ELR (cell line): ENCODE data around the gene UNC45B.
"Not testable (repeated sequence)": the region's sequence is repeated elsewhere in the genome, so short reads cannot be mapped to it uniquely, and the experiment has no call there.

Experiments used
- DNase-seq: peaks from one replicate; pipeline ENCODE4 v3.0.0-alpha.2; 2015; ENCODE audit warnings: low read depth

UNC45B gene

DNA sequence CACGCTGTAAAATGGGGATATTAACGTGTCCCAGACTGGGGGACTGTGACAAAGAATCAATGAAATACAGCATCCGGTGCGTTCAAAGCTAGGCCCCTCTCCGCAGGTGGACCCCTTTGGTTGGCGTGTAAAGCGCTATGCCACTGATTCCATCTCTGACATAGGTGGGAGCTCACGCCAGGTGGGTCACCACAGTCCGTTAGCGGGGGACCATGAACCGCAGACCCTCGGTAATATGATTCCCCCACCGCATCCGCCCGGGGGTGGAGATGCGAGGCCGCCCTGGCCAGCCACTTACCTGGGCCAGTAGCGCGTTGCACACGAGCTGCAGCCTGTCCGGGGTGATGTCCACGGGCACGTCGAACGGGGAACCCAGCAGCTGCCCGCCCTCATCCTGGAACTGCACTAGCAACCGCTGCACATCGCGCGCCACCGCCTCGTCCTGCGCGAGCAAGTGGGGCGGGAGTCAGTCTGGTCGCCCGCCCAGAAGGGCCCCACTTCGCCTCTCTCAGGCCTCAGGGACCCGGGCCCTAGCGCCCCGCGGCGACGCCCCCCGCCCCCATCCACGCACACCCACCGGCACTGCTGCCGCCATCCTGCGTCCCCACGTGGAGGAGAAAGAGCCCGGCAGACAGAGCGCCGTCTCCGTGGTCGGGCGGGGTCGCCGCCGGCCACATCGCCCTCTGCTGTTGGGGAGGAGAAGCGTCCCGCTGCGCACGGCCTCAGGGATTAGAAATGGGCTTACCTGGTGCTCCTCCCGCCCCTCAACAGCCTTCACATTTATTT, 5.7 kb upstream of the UNC45B start, which contains the start of gene NLE1:
Gene NLE1, minus strand, starts transcription at position 623 of the 786 bp plus-strand sequence. Its CDS starts 28 bp downstream, at position 595.
- DNase-seq, result peak; percentile 84

GRCh38 chr17:35142467-35142796, 5.2 kb upstream of the UNC45B start:
- no peak for DNase-seq

GRCh38 chr17:35144840-35145239, 2.8 kb upstream of the UNC45B start:
- DNase-seq, result no peak

- DNase-seq, result no peak
These were observed 1.3 kb upstream of the UNC45B start for GRCh38 chr17:35146214-35146833.

- DNase-seq, result no peak
These were observed 527 bp downstream of the UNC45B start for GRCh38 chr17:35148144-35148543.

DNA sequence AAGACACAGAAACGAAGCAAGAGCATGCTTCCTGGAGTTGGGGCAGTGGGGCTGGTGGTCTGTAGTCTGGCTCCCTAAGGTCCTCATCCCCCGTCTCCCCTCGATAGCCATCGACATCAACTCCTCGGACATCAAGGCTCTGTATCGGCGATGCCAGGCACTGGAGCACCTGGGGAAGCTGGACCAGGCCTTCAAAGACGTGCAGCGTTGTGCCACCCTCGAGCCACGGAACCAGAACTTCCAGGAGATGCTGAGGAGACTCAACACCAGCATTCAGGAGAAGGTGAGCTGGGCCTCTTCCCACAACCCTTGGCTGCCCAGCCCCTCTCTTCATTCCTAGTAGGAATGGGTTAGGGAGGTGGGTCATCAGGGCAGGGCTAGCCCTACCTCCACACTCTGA, 2.3 kb downstream of the UNC45B start:
- no peak for DNase-seq

GRCh38 chr17:35151080-35151479, 3.5 kb downstream of the UNC45B start:
- DNase-seq, result not testable (repeated sequence)

DNA sequence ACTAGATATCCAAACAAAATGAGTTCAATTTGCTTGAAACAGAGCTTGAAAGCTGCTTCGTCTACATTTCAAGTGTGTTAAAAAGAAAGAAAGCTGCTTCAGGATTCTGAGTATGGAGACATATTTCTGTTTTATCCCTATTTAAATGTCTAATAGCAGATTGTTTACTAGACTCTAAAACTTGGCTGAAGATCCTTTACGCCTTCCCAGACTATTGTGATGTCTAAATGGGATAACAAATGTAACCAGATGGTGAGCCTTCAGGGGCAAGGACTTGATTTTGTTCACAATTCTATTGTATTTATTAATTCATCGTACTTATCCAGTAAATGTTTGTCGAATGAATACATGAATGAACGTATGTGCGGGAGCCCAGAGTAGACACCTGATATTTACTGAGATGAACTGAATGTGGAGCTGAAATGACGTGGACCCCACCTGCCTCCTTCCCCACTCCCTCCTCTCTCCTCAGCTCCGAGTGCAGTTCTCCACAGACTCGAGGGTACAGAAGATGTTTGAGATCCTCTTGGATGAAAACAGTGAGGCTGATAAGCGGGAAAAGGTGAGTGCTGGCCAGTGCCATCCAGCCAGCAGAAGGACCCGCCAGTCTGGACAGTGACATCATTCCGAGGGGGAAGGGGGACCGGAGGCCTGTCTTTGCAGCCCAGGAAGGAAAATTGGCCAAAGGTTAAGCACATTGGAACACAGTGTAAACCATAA, 5.0 kb downstream of the UNC45B start:
- no peak for DNase-seq

GRCh38 chr17:35154196-35155165, 6.9 kb downstream of the UNC45B start:
- no peak for DNase-seq

- DNase-seq, result no peak
These were observed 7.6 kb downstream of the UNC45B start for GRCh38 chr17:35155246-35155645.

DNA sequence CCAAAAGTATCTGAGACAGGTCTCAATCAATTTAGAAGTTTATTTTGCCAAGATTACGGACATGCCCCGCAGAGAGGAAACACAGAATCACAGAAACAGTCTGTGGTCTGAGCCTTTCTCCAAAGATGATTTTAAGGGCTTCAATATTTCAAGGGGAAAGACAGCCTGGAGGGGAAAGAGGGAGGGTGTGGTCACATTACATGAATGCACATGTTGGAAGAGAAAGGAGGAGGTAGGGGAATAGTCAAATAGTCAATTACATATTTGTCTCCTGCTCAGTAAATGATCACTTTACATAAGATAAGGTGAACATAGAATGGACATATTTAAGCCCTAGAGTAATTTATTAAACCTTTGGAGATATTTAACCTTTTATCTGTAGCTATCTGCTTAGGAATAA, 12.3 kb downstream of the UNC45B start:
- no peak for DNase-seq

DNA sequence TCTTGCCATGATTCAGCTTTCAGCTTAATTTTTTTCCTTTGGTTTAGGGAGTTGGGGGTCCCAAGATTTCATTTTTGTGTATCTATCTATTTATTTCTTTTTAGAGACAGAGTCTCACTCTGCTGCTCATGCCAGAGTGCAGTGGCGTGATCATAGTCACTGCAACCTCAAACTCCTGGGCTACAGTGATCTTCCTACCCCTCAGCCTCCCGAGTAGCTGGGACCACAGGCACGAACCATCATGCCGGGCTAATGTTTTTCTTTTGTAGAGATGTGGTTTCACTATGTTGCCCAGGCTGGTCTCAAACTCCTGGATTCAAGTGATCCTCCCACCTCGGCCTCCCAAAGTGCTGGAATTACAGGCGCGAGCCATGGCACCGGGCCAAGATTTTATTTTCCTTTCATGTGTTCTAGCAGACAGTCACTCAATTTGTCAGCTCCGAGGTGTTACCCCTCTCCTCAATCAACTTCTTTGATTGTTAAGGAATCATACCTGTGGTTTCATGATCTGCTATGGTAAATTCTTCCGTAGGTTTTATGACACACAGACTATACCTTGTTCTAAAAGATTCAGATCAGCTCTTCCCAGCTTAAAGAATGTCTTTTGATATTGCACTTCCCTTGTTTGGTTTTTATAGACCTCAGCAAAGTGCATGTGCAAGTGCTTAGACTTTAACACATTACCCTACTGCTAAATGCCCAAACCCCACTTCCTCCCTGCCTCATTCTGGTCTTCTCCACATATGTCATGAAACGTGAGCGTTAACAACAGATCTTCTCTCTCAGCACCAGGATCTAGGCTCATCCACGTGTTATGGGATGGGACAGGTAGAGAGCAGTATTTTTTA, 13.0 kb downstream of the UNC45B start:
- DNase-seq, result no peak

DNA sequence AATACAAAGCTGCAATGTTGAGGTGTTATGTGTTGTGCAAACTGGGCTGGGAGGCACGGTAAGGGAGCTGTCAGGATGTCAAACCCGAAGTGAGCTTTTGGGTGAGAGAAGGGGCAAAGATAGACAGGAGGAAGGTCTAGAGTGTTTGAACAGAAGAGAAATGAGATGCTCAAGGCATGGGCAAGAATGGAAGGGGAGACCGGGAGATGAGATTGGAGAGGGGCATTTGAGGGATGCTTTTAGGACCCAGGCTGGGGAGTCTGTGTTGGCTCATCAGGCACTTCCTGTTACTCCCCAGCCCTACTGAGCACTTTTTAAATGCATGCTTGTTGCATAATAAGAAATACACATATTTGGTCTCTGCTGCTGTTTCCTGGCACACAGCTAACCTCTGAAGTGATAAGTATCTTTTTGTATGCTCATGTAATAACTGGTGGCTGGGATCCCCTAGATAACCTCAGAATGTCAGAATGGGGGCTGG, 13.7 kb downstream of the UNC45B start:
- DNase-seq, result no peak

GRCh38 chr17:35162755-35163154, 15.1 kb downstream of the UNC45B start:
- DNase-seq, result no peak

- DNase-seq, result no peak
These were observed 16.3 kb downstream of the UNC45B start for GRCh38 chr17:35163886-35164285.

DNA sequence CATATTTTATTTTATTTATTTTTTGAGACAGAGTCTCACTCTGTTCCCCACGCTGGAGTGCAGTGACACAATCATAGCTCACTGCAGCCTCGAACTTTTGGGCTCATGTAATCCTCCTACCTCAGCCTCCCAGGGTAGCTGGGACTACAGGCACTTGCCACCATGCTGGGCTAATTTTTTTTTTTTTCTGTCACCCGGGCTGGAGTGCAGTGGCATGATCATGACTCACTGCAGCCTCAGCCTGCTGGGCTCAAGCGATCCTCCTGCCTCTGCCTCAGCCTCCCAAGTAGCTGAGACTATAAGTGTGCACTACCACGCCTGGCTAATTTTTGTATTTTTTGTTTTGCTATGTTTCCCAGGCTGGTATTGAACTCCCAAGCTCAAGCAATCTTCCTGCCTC, 17.1 kb downstream of the UNC45B start:
- DNase-seq, result peak; percentile 22

DNA sequence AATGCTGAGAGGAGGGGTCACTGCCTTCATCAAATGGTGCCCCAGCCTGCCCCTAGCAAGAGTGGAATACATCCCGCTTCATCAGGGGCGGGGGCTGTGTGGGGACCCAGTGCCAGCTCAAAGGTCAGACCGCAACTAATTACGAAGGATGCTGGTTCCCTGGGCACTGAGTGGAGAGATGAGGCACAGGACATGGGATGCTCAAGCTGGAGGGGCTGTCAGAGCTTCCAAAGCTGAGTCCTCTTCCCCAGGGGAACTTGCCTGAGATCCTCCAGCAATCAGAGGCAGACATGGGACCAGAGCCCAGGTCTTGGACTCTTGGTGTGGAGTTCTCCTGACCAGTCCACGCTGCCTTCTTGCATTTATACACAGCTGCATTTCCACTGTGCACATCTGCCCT, 18.9 kb downstream of the UNC45B start:
- no peak for DNase-seq

- DNase-seq, result peak; percentile 19
These were observed 19.4 kb downstream of the UNC45B start for GRCh38 chr17:35167046-35167445.

DNA sequence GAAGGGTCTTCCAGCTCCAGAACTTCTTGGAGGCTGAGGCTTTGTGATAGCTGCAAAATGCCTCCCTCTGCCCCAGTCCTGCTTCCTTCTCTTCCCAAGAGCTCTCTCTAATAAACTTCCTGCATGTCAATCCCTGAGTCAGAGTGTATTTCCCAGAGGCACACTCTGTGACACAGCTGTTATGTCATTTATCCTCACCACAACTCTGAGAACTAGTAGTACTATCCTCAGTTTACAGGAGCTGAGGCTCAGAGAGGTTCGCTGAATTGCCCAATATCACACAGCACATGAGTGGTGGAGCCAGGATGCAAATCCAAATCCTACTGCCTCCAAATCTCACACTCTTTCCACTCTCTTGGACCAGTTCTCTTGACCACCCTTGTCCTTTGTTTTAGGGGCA, 20.0 kb downstream of the UNC45B start:
- DNase-seq, result peak; percentile 74

DNA sequence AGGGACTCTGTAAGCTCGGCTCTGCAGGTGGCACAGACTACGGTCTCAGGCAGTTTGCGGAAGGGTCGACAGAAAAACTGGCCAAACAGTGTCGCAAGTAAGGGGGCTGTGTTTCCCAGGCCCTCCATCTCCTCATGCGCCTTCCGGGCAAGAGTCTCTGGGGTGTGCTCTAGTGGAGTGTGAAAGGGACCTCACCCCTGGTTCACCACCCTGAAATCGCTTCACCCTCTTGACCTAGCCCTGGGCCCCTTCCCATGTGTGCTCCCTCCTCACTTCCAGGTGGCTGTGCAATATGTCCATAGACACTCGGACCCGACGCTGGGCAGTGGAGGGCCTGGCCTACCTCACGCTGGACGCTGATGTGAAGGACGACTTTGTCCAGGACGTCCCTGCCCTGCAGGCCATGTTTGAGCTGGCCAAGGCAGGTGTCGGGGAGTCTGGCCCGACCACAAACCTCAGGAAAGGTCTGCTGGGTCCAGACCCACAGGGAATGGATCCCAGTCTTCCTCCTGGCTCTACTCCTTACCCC, 22.3 kb downstream of the UNC45B start:
- DNase-seq, result no peak
